HG02973 (cell line): Measurements from ENCODE around the gene AOAH.
"Not testable (repeated sequence)": the region's sequence is repeated elsewhere in the genome, so short reads cannot be mapped to it uniquely, and the experiment has no call there.

ENCODE experiments used
- ATAC-seq: cut with Tn5 transposase; IDR thresholded peaks from one replicate; pipeline ENCODE4 v1.9.1; 2021; ENCODE audit warnings: moderate library complexity; ENCODE audit not compliant: unreplicated experiment

AOAH gene

GRCh38 chr7:36475381-36475780 is 248.9 kb downstream of the AOAH start:
- no peak for ATAC-seq

DNA sequence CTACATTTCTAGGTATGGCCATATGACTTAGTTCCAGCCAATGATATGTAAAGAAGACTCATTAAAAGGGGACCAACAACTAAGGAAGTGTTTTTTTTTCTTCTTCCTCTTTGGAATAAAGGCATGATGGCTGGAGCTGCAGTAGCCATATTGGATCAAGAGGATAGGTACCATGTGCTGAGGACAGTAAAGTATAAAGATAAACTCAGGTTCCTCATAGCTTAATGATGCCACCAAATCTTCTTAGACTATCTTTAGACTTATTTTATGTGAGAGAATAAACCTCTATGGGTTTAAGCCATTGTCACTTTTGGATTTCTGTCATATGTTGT is 249.3 kb downstream of the AOAH start:
- no peak for ATAC-seq

DNA sequence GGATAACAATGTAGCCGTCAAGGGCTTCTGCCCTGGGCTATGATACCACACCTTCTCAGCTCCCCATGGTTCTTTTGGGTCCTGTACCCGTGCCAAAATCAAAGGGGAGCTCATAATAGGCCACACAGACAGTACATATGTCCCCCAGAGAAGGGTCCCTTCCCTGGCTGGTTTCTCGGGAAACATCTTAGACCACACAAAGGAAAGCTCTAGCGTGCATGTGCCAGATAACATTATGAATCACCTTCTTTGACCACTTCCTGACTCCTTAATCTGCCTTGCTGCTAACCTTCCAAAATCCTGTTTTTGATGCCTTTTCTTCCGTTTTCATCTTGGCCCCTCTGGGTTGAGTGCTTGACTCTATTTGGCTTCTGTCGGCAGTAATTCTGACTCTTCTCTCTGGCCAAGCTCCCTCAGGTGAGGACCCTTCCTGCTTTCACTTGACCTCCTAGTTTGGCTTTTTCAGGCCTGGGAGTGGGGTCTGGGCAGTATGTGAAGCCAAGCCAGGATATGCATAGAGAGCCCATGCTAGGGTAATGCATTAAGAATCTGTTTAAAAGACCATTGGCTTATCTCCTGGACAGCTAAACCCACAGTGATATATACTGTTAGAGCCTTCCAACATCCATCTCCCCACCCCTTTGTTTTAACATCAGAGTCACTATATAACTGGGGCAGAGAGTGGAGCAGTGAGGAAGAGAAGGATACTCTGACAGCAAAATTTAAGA is 249.8 kb downstream of the AOAH start:
- ATAC-seq = no peak

- ATAC-seq = no peak
These were observed 250.6 kb downstream of the AOAH start for GRCh38 chr7:36473454-36474282.

DNA sequence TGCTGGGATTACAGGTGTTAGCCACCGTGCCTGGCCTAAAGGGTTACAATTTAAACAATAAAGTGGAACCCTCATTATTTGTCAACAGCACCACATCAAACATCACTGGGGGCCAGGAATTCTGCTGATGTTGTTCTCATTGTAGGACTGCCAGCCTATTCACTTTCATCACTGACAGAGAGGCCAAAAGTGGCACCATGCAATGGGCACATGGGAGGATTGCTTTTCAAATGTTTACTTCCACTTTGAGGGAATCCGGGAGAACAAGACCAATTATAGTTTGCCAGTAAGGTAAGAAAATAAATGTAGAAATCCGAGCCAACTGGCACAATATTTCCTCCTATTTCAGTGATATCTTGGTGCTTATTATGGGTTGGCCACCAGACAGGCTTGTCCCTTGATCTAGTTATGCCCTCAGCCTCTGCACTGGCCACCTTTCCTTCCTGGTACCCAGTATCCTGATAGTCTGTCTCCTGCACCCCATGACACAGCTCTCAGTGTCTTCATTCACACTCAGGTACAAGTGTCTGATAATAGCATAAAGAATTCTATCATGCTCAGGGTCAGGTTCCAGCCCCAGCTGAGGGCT is 252.1 kb downstream of the AOAH start:
- no peak for ATAC-seq

DNA sequence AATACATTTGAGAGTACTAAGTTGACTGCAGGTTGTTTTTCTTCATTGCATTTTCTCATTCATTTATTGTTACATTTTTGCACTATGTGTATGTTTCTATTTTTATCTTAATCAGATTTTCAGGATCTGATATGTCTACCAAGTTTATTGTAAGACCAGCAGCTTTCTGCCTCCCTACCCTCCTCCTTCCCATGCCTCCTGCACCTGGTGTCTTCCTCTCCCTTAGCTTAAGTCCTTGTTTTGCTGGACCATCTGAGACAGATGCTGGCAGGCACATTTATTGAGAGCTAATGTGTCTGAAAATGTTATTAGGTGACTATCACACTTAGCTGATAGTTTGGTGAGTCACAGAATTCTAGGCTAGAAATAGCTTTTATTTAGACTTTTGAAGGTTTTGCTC is 255.1 kb downstream of the AOAH start:
- no peak for ATAC-seq

DNA sequence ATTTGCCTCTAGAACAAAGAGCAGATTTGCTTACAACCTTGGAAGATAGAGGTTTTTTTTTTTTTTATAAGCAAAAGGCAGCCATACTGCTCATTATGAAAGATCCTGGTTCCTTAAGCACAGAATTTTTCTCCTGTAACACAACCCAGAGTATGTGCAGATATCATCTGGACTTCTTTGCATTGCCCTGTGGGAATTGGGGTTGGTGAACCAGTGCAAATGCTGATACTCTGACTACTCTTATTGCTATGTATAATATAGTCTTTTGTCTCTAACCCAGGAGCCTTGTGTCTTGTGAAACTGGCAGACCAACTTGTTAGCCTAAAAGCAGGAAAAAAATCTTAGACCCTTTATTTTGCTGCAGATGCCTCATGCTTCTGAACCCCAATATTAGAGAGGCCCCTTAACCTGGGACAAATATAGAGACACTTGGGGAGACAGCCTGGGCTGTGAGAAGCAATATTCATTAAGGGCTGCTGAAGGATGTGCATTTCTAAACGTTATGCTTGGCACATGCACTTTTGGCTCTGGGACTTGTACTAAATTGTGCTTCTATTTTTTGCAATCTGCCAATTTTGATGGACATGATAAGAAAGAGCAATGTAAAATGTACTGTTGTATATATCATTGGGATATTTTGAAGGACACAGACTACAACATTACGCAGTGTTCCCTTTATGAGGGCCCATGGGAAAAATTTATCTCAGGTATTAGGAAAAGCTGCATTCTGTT is 255.8 kb downstream of the AOAH start:
- no peak for ATAC-seq

- ATAC-seq = not testable (repeated sequence)
These were observed 258.3 kb downstream of the AOAH start for GRCh38 chr7:36466001-36466400.

DNA sequence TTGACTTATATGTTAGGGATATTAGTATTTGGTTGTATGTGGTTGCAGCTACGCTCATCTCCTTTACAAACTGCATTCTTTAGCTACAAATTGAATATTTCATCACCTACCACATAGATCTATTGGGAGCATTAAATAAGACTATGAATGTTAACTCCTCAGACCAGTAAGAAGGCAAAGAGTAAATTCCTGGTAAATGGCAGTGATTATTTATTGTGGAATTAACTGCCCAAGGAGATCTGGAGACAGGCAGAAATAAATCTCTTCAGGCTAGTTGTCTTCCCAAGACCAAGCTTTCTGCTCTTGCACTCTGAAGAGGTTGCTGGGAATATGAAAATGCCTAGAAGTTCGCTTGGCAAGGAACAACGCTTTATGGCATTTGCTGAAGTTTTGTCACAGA is 260.0 kb downstream of the AOAH start:
- no peak for ATAC-seq
